ENCODE results near the gene POLRMT.

DNA sequence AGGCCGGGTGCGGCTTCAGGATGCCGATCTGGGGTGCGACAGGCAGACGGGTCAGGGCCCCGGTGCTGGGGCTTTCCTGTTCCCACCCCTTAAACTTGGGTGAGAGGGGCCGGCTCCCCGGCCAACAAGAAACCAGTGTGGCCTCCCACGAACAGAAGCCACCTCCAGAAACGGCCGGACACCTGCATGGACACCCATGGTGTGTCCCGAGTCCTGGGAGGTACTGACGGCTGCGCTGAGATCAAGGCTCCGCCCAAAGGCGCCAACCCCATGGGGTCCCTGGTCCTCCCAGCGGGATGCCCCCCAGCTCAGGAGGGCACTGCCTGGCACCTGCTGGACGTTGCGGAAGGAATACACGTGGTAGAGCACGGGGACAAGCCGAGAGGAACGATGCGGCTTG is 11.5 kb downstream of the POLRMT start:
- TF ChIP-seq, protein P1, sequence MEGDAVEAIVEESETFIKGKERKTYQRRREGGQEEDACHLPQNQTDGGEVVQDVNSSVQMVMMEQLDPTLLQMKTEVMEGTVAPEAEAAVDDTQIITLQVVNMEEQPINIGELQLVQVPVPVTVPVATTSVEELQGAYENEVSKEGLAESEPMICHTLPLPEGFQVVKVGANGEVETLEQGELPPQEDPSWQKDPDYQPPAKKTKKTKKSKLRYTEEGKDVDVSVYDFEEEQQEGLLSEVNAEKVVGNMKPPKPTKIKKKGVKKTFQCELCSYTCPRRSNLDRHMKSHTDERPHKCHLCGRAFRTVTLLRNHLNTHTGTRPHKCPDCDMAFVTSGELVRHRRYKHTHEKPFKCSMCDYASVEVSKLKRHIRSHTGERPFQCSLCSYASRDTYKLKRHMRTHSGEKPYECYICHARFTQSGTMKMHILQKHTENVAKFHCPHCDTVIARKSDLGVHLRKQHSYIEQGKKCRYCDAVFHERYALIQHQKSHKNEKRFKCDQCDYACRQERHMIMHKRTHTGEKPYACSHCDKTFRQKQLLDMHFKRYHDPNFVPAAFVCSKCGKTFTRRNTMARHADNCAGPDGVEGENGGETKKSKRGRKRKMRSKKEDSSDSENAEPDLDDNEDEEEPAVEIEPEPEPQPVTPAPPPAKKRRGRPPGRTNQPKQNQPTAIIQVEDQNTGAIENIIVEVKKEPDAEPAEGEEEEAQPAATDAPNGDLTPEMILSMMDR (IDR thresholded peaks at IDR 0.05): no peak
- no peak for TF ChIP-seq POLR2AphosphoS5 (IDR thresholded peaks at IDR 0.05)
- no peak for TF ChIP-seq POLR2A (IDR thresholded peaks at IDR 0.05)
- TF ChIP-seq EP300 (IDR thresholded peaks at IDR 0.05): no peak
